KBM-7 (cell line): Measurements from ENCODE around the gene CCKAR.

Experiments used
- DNase-seq: peaks from one replicate; pipeline ENCODE4 v3.0.0-alpha.2; 2015
- in situ Hi-C: fragments of 300-500 bp; cut with MboI; formaldehyde crosslinking; loops from 2 replicates; pipeline ENCODE4 v1.14.3; 2020; ENCODE audit warnings: low sequenced_read_pairs, low pct_unique_long_range_greater_than_20kb, mixed read lengths

The CCKAR gene

GRCh38 chr4:26493461-26493860 is 3.2 kb upstream of the CCKAR start:
- in situ Hi-C loops: no loop called here

DNA sequence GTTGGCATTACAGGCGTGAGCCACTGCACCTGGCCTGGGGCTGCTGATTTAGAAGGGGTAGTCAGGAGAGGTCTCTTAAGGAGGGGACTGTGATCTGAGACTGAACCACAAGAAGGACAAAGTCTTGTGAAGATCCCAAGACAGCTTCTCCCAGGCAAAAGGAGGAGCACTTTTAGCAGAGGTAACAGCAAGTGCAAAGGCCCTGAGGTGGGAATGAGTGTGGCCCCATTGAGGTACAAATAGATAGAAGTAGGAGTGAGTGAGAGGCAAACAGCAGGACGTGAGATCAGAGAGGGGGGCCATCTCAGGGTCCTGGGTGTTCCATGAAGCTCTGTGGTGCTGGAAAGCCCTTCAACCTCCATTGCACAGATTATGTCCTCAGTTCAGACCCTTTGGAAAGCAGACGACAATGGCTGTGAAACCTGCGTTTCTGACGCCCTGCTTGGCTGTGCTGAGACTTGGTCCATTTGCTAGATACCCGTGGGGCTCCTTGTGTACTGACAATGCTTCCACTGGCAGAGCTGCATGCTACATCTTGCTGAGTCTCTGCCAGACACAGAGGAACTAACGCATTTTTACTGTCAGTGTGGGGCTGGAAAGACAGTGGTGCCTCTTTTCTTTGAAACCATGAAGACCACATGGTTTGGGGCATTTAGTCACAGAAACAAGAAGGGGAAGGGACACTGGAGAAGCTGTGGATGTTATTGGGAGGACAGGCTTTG is 1.3 kb upstream of the CCKAR start:
- in situ Hi-C loops: no loop called here
- DNase-seq: no peak

More at GRCh38 chr4:26493461-26493860, 3.2 kb upstream of the CCKAR start:
- DNase-seq: no peak

DNA sequence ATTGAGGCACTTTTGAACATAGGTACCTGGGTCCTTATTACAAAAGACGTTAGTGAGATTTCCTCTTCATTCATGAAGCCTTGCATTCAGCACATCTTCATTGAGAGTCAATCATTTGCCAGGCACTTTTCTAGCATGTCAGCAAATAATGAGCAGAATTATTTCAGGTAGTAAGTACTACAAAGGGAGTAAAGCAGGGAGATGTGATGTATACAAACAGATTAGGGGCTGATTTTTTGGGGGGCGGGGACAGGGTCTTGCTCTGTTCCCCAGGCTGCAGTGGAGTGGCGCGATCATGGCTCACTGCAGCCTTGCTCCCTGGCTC is 638 bp upstream of the CCKAR start:
- DNase-seq: no peak
- in situ Hi-C loops: no loop called here

GRCh38 chr4:26489101-26489985 is 941 bp downstream of the CCKAR start:
- in situ Hi-C loops: no loop called here

GRCh38 chr4:26485684-26486083 is 4.6 kb downstream of the CCKAR start:
- in situ Hi-C loops: no loop called here
- DNase-seq: no peak

More at GRCh38 chr4:26489101-26489985, 941 bp downstream of the CCKAR start:
- no peak for DNase-seq

DNA sequence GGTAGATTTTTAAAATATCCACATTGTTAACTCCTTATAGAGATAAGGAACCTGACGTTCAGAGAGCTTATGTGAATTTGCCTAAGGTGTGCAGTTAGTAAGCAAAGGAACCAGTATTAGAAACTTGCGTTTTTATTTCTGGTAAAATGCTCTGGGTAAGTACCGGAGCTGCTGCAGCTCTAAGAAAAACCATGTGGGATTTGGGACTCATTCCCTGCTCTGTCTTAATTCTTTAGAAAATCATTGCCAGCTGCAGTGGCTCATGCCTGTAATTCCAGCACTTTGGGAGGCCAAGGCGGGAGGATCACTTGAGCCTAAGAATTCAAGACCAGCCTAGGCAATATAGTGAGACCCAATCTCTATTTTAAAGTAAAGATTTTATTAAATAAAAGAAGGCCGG is 5.8 kb downstream of the CCKAR start:
- in situ Hi-C loops: no loop called here
- DNase-seq: no peak

DNA sequence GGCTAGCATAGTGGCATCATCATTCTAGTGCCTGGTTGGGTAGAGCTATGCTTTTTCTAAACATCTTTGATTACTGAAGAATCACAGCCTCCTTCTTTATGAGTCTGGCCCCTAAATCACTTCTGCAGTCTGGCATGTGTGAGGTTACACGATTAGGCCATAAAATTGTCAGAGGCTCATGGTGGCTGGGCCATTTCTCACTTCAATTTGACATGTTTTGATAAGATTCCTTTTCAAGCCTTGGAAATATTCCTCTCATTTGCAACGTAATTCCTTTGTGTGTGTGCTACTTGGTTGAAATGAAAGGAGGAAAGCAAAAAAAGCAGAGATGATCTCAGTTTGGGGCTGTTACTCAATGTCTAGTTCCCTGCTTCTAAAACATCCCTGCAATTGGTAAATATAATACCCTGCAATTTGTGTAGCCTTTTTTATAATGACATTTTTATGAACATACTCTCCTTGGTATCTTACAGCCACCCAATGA is 6.2 kb downstream of the CCKAR start:
- in situ Hi-C loops: no loop called here
- no peak for DNase-seq

DNA sequence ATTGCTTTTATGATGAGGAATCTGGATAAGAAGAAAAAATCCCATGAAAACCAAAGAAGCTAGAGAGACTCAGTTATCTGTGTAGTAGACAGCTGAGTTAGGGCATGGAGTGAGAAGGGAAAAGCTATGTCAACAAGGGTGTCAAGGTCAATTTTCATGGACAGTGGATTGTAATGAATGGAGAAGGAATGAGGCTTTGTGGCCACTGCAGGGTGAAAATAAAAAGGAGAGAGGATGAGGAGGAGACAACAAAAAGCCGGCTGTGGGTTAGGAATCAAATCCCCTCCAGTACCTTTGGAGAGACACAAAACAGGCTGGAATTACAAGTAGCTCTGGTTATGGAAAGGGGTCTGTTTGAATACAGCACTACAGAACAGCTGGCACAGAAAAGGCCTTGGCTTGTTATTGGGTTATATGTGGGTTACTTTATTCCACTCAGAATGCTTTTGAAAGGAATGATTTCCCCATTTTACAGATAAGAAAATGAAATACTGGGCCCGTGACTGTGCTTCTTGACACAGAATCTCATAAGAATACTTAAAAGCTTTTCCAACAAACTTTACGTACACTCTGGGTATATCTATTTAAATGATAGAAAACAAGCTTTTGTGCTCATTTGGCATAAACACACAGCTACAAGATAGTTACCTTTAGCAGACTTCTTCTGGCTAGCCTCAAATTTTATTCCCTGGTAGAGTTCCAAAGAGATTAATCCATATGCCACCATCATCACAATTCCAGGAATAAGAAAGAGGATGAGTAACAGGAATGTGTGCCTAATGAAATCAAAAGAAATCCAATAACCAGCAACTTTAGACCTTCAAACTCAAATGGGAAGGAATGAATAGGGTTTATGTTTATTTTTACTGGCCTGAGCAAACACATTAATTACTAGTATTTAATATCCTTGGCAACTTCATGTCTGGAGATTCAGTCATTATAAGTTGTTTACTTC is 7.5 kb downstream of the CCKAR start:
- in situ Hi-C loops: no loop called here
- DNase-seq: no peak

- in situ Hi-C loops: no loop called here
- DNase-seq: no peak
Observed at GRCh38 chr4:26478330-26478729, 12.0 kb downstream of the CCKAR start.

DNA sequence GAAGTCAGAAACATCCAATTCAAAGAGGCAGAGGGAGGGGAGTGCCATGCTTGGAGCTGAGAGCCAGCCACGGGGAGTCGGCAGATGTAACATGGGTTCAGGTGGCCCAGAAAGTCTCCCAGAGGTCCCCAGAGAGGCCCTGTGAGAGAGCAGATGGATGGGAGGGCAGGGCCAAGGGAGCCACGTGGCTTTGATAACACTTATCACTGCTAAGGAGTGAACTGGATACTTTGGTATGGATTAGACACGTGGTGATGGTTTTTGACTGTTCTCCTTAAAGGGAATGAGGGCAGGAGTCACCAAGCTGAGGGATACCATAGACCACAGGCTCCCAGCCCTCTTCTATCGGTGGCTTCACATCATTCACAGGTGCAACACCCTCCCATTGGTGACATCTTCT is 13.7 kb downstream of the CCKAR start:
- no peak for DNase-seq
- in situ Hi-C loops: no loop called here

DNA sequence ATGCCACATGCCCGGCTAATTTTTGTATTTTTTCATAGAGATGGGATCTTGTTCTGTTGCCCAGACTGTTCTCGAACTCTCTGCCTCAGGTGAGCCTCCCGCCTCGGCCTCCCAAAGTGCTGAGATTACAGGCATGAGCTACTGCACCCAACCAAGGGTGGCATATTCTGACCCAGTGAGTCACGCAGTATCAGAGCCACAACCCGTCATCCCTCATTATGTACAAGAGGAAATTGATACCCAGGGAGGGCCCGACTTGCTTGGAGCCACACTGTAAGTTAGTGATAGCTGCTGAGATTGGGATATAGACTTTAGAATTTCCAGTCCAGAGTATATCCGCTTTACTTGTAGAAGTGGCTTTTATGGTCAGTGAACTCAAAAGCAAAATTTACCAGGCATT is 14.6 kb downstream of the CCKAR start:
- in situ Hi-C loops: no loop called here
- no peak for DNase-seq

- in situ Hi-C loops: loop anchor here (25.0 kb wide), 1 partner anchor 563 kb away; no protein-coding TSS in a partner anchor
- DNase-seq: no peak
Observed at GRCh38 chr4:26474551-26474950, 15.7 kb downstream of the CCKAR start.

DNA sequence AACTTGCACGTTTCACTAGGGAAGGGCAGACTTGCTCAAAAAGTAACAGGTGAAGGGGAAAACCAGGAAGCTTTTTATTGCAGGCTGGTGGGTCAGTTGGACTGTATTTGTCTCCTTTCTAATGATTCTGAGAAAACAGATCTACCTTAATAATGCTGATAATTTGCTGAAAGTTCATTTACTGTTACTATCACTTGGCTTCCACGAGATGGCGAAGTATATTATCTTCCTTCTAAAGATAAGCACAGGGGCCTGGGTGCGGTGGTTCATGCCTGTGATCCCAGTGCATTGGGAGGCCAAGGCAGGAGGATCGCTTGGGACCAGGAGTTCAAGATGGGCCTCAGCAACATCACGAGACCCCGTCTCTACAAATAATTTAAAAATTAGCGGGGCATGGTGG is 16.4 kb downstream of the CCKAR start:
- no peak for DNase-seq
- in situ Hi-C loops: loop anchor here (25.0 kb wide), 1 partner anchor 563 kb away; no protein-coding TSS in a partner anchor

- no peak for DNase-seq
- in situ Hi-C loops: loop anchor here (25.0 kb wide), 1 partner anchor 565 kb away; no protein-coding TSS in a partner anchor
Observed at GRCh38 chr4:26471890-26472289, 18.4 kb downstream of the CCKAR start.

DNA sequence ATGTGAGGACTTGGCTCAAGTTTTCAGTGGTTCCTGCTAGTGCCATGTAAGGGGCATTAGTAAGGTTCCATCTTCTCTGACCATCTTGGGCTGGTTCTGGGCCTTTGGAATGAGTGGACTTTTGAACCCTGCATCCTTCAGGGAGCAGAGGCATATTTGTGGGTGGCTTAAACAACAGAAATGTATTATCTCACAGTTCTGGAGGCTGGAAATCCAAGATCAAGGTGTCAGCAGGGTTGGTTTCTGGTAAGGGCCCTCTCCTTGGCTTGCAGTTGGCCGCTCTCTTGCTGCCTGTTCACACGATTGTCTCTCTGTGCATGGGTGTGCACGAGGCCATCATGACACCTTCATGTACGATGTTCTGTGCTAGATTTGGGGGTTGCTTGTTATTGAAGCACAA is 21.3 kb downstream of the CCKAR start:
- DNase-seq: no peak
- in situ Hi-C loops: loop anchor here (25.0 kb wide), 1 partner anchor 568 kb away; no protein-coding TSS in a partner anchor

DNA sequence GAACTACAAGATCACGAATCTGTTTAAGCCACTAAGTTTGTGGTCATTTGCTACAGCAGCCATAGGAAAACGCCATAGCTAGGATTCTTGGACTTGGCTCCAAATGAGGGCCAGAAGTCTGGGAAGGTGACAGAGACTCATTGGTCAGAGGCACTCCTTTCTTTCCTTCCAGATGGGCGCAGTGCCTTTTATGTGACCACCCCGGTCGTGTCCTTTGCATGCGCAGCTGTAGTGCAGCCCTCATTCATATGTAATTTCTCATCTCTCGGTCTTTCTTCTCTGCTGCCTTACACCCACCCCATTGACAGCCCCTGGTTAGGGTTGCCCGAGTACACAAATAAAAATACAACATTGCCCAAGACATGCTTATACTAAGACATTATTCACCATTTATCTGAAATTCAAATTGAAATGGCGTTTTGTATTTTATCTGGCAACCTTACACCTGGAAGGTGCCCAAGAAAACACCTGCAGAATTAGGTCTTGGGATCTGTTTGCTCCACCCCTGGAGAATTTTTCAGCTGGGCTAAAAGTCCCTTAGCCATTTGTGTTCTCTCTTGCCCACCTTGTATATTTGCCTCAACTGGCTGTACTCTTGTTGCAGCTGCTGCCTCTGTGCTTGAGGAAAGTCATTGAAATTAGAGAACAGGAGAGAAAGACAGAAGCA is 21.9 kb downstream of the CCKAR start:
- in situ Hi-C loops: loop anchor here (25.0 kb wide), 1 partner anchor 569 kb away; no protein-coding TSS in a partner anchor
- no peak for DNase-seq

GRCh38 chr4:26467724-26468123 is 22.6 kb downstream of the CCKAR start:
- in situ Hi-C loops: loop anchor here (25.0 kb wide), 1 partner anchor 570 kb away; no protein-coding TSS in a partner anchor

GRCh38 chr4:26466578-26467270 is 23.6 kb downstream of the CCKAR start:
- no peak for DNase-seq

More at GRCh38 chr4:26467724-26468123, 22.6 kb downstream of the CCKAR start:
- DNase-seq: no peak

More at GRCh38 chr4:26466578-26467270, 23.6 kb downstream of the CCKAR start:
- in situ Hi-C loops: loop anchor here (25.0 kb wide), 1 partner anchor 571 kb away; no protein-coding TSS in a partner anchor
